ENCODE data around the gene GPR160.
"Not testable (repeated sequence)": the region's sequence is repeated elsewhere in the genome, so short reads cannot be mapped to it uniquely, and the experiment has no call there.

GPR160 gene

GRCh38 chr3:170111147-170111771 is 73.5 kb downstream of the GPR160 start:
- DNase-seq (ENCODE audit: low read depth in 2 of 2) = no peak

GRCh38 chr3:170114165-170114564 is 76.4 kb downstream of the GPR160 start:
- not testable (repeated sequence) for DNase-seq (ENCODE audit: low read depth in 2 of 2)

- DNase-seq (ENCODE audit: low read depth in 2 of 2) = no peak
These were observed 79.3 kb downstream of the GPR160 start for GRCh38 chr3:170117134-170117533.

- no peak for DNase-seq (ENCODE audit: low read depth in 2 of 2)
These were observed 90.6 kb downstream of the GPR160 start for GRCh38 chr3:170128259-170128976.

GRCh38 chr3:170128977-170129431 is 91.2 kb downstream of the GPR160 start:
- no peak for DNase-seq (ENCODE audit: low read depth in 2 of 2)

GRCh38 chr3:170130532-170130931 is 92.7 kb downstream of the GPR160 start:
- DNase-seq (ENCODE audit: low read depth in 2 of 2) = no peak

GRCh38 chr3:170132335-170132734 is 94.5 kb downstream of the GPR160 start:
- no peak for DNase-seq (ENCODE audit: low read depth in 2 of 2)

Data from stimulated activated CD4-positive, alpha-beta T cell treated with anti-CD3 and anti-CD28 coated beads, Interleukin-1b, Interleukin-23, amount 100 ng/mL, for 1 hour (primary cell).